Bronchial epithelial cell (primary cell): Measurements from ENCODE around the gene CMIP. TPM values are rescaled to one million over a fixed set of nuclear protein-coding genes. Genes with fewer than 3 reads are reported as not detected.
A peak's percentile ranks its signal among the peaks of the same experiment; 100 is the strongest.

Experiments used
- DNase-seq: peaks from one replicate; pipeline ENCODE4 v3.0.0-alpha.2; 2010; ENCODE audit warnings: low read depth
- FAIRE-seq: peaks from 2 replicates; lab custom pipeline; 2011; peaks lifted over from hg19 to GRCh38; lab: Jason Lieb, UNC
- H3K27me3 ChIP-seq: 2 replicates; pipeline ENCODE4 v1.5.1; 2011; ENCODE audit warnings: low read length; ENCODE audit not compliant: control insufficient read depth, insufficient read depth
- H3K36me3 ChIP-seq: 2 replicates; pipeline ENCODE4 v1.5.1; 2011; ENCODE audit warnings: low read length; ENCODE audit not compliant: control insufficient read depth, insufficient read depth
- H3K4me3 ChIP-seq: 2 replicates; pipeline ENCODE4 v1.5.1; 2011; ENCODE audit warnings: mild to moderate bottlenecking, low read depth, low read length, control low read depth
- CTCF ChIP-seq: IDR thresholded peaks from 2 replicates; pipeline ENCODE4 v1.5.1; 2011; ENCODE audit warnings: mild to moderate bottlenecking, moderate library complexity, low read length, control low read depth, inconsistent platforms; ENCODE audit not compliant: insufficient read depth, severe bottlenecking
- total RNA-seq: library from RNA; depleted of rRNA; stranded (reverse); fragments of >200 nt; gene quantifications from 2 replicates; pipeline ENCODE4 v1.2.1, GENCODE V29; 2014

The CMIP gene
- total RNA-seq, 1 donor from 2014 or later = 21.1 TPM

DNA sequence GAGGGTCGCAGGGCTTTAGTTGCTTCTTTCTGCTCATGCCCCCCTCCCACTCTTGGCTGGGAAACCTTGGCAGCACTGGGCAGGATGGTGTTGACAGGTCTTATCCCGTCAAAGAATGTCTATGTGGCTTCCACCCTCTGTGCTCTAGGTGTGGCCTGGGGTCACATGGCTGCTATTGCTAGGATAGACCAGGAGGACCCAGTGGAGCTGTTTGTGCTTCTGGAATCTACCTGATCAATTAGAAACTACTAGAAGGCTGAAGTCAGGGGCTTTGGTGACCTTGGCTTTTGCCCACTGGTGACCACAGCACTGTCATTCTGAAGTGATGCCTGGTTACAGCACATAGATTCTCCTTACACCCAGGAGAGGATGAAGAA lies 105.8 kb downstream of the CMIP start:
- no peak overlapping the region for H3K4me3 ChIP-seq
- no peaks in the 10 kb centered on the region for H3K27me3 ChIP-seq
- no peak for TF ChIP-seq CTCF
- DNase-seq (peak; percentile 51), FAIRE-seq (no peak)
- H3K36me3 ChIP-seq = peaks cover 6% of the 10 kb centered on the region

DNA sequence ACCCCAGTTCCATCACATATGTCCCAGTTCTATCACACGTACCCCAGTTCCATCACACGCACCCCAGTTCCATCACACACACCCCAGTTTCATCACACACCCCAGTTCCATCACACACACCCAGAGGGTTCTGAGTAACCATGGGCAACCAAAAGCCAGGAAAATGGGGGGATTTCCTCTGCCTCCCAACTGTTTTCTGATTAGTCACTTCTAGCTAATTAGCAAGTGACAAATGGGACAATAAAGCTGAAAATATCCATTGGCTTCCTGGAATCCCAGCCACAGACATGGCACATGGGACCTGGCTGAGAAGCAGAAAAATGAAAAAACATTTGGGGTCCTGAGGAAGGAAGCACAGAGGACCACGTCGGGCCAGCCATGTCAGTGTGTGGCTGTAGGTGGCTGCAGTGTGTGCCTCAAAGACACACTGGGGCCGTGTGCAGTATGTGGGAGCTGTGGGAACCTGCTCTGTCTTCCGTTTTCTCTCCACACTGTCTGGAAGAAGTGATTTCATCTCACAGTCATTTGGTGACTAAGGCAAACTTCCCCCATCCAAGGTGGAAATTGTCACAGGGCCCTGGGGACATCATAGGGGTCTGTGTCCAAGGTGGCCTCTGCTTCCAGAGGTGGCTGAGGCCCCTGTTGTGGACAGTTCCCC lies 106.7 kb downstream of the CMIP start:
- H3K4me3 ChIP-seq = no peak overlapping the region
- DNase-seq = peak; percentile 87
- peaks cover 3% of the 10 kb centered on the region for H3K36me3 ChIP-seq
- no peaks in the 10 kb centered on the region for H3K27me3 ChIP-seq
- no peak for FAIRE-seq
- TF ChIP-seq CTCF = no peak

DNA sequence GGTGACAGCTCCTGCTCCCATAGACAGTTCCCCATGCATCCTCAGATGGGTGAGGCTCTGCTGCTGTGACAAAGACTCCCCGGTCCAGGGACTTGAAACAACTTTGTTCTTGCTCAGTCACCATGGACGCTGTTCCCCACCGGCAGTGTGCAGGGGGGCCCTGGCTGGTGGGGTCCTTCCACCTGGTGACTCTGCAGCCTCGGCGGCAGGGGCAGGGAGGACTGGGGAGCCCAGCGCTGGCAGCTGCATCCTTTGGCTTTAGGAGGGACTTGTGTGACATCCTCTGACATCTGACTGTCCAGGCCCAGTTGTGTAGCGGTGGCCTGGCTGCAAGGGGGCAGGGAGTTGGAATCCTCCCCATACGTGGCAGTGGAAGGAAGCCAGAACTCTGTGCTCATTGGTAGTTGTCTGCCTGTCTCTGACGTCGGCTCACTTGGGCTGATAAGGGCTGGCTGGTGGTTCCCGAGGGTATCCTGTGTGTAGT lies 107.3 kb downstream of the CMIP start:
- H3K4me3 ChIP-seq = no peak overlapping the region
- FAIRE-seq (no peak), DNase-seq (no peak)
- TF ChIP-seq CTCF = no peak
- peaks cover 3% of the 10 kb centered on the region for H3K36me3 ChIP-seq
- no peaks in the 10 kb centered on the region for H3K27me3 ChIP-seq

- no peak for DNase-seq
- TF ChIP-seq CTCF = peak; percentile 11
- no peak for FAIRE-seq
- peaks cover 3% of the 10 kb centered on the region for H3K36me3 ChIP-seq
- H3K4me3 ChIP-seq = no peak overlapping the region
- H3K27me3 ChIP-seq = no peaks in the 10 kb centered on the region
These were observed 108.1 kb downstream of the CMIP start for GRCh38 chr16:81552743-81553079.

DNA sequence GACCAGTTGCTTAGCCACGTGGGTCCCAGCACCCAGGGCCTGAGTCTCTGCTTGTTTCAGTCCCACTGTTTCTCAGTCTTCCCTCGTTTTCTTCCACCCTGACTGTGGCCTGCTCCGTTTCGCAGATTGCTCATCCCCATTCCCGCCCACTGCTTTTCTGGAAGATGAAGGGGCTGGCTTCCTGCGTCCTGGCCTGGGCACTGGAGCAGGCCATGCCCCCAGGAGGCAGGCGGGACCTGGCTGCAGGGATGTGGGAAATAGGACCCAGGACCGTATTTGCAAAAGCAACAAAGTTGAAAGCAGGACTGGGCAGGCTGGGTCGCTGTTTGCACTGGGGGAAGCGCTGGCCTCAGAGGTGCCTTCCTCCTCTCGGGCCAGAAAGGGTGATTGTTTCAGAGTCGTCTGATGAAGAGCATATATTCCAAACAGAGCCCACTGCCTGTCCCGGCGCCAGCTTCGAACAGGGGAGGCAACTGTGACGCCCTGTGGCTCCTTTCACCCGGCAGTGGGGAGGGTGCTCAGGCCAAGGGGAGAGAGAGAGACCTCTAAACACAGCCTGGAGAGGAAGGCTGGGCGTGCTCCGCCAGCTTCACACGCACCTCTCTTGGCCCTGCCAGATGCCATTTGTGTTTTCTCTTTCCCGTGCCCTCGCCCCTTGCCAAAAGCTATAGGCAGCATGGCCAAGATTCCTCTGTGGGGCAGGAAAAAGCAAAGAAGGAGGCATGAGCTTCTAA lies 108.6 kb downstream of the CMIP start:
- no peak for TF ChIP-seq CTCF
- no peak overlapping the region for H3K4me3 ChIP-seq
- DNase-seq = peak; percentile 66
- no peak for FAIRE-seq
- peaks cover 3% of the 10 kb centered on the region for H3K36me3 ChIP-seq
- no peaks in the 10 kb centered on the region for H3K27me3 ChIP-seq
